Mucosa of descending colon (tissue), 3 donors: ENCODE data around the gene SMIM35. TPM values are rescaled to one million over a fixed set of nuclear protein-coding genes. Genes with fewer than 3 reads are reported as not detected.
"Not testable (repeated sequence)": the region's sequence is repeated elsewhere in the genome, so short reads cannot be mapped to it uniquely, and the experiment has no call there.

Source experiments
- ATAC-seq: fragments of 200-7000 bp; cut with Tn5 transposase; one replicate; pipeline ENCODE4 v1.9.1; 2020; ENCODE audit warnings: mild to moderate bottlenecking, moderate library complexity
- DNase-seq, 3 donors: peaks; one replicate each; pipeline ENCODE4 v3.0.0-alpha.2; 2020
- H3K36me3 ChIP-seq: fragments of 200-600 bp; one replicate; pipeline ENCODE4 v1.8.0; 2021; ENCODE audit warnings: low read depth, mild to moderate bottlenecking
- H3K4me1 ChIP-seq: fragments of 200-600 bp; one replicate; pipeline ENCODE4 v1.8.0; 2021; ENCODE audit warnings: low read depth, mild to moderate bottlenecking
- H3K4me3 ChIP-seq: fragments of 200-600 bp; one replicate; pipeline ENCODE4 v1.8.0; 2021; ENCODE audit warnings: mild to moderate bottlenecking
- H3K9me3 ChIP-seq: fragments of 200-600 bp; one replicate; pipeline ENCODE4 v1.8.0; 2021; ENCODE audit warnings: mild to moderate bottlenecking
- CTCF ChIP-seq: fragments of 200-600 bp; IDR thresholded peaks from one replicate; pipeline ENCODE4 v1.8.0; 2022; ENCODE audit warnings: antibody characterized with exemption, mild to moderate bottlenecking
- intact Hi-C, 2 donors: fragments of 100-400 bp; cut with DNase I in 1 of 2; cut with micrococcal nuclease in 1 of 2; formaldehyde crosslinking; loops; one replicate each; pipeline versions ENCODE4 v1.11.0 to v1.11.1; 2022; cut with DNase I, micrococcal nuclease
- total RNA-seq, 3 donors: library from RNA; stranded (reverse); fragmentation: NEBNext Ultra II Directional in 2 of 3; extraction: Animal tissue kit (Norgen Biotek cat#: 25700) in 2 of 3; gene quantifications; one replicate each; pipeline versions ENCODE4 v1.2.1 to v1.2.4, GENCODE V29; 2021 to 2023
- donor health status: DM: no; HTN: no; CAD: no; lungs with moderate emphysema.
- donor health status: DM: no; HTN: no; CAD: no.
- donor health status: DM: no; HTN: yes; CAD: no.

SMIM35 gene
- total RNA-seq, 3 donors from 2014 or later, result not detected

- Histone ChIP-seq H3K4me1 (no peaks in the 10 kb centered on the region), H3K36me3 (no peaks in the 10 kb centered on the region), H3K4me3 (no peak overlapping the region), H3K9me3 (no peaks in the 10 kb centered on the region)
- ATAC-seq, result no peak
- DNase-seq, result no peak
- TF ChIP-seq CTCF, result no peak
- intact Hi-C loops, result no loop called here
Measured at GRCh38 chr11:117980280-117980679, 106.5 kb downstream of the SMIM35 start.

- no peak overlapping the region for H3K4me3 ChIP-seq
- DNase-seq, result no peak
- H3K9me3 ChIP-seq, result no peaks in the 10 kb centered on the region
- H3K4me1 ChIP-seq, result no peaks in the 10 kb centered on the region
- H3K36me3 ChIP-seq, result no peaks in the 10 kb centered on the region
- intact Hi-C loops, result no loop called here
- TF ChIP-seq CTCF, result no peak
- ATAC-seq, result peak; percentile 72
Measured at GRCh38 chr11:117979481-117980211, 107.1 kb downstream of the SMIM35 start.

GRCh38 chr11:117978991-117979390 lies 107.8 kb downstream of the SMIM35 start:
- Histone ChIP-seq H3K4me3 (no peak overlapping the region), H3K9me3 (no peaks in the 10 kb centered on the region), H3K4me1 (no peaks in the 10 kb centered on the region), H3K36me3 (no peaks in the 10 kb centered on the region)
- TF ChIP-seq CTCF, result no peak
- no peak for DNase-seq
- intact Hi-C loops, result no loop called here
- ATAC-seq, result no peak

- DNase-seq, H3K36me3 ChIP-seq, ATAC-seq, H3K4me1 ChIP-seq, H3K4me3 ChIP-seq, intact Hi-C loops, H3K9me3 ChIP-seq: not testable (repeated sequence)
Measured at GRCh38 chr11:117978291-117978910, 108.4 kb downstream of the SMIM35 start.

- H3K4me1 ChIP-seq, ATAC-seq, H3K4me3 ChIP-seq, H3K9me3 ChIP-seq, intact Hi-C loops, H3K36me3 ChIP-seq, DNase-seq: not testable (repeated sequence)
Measured at GRCh38 chr11:117977612-117978264, 109.0 kb downstream of the SMIM35 start.

- ATAC-seq (no peak), DNase-seq (no peak)
- no peaks in the 10 kb centered on the region for H3K36me3 ChIP-seq
- H3K9me3 ChIP-seq, result no peaks in the 10 kb centered on the region
- intact Hi-C loops, result no loop called here
- no peak overlapping the region for H3K4me3 ChIP-seq
- no peak for TF ChIP-seq CTCF
- peaks cover 9% of the 10 kb centered on the region for H3K4me1 ChIP-seq
Measured at GRCh38 chr11:117977029-117977428, 109.7 kb downstream of the SMIM35 start.
